H9 (cell line): ENCODE data around the gene CCDC13. TPM values are rescaled to one million over a fixed set of nuclear protein-coding genes. Genes with fewer than 3 reads are reported as not detected.

ENCODE experiments used
- DNase-seq: peaks from one replicate; pipeline ENCODE4 v3.0.0-alpha.2; 2017
- H2AFZ ChIP-seq: one replicate; pipeline ENCODE4 v1.6.1; 2013; ENCODE audit warnings: mild to moderate bottlenecking, low read length, control low read depth, moderate library complexity
- H2AK5ac ChIP-seq: 2 replicates; pipeline ENCODE4 v1.6.1; 2013; ENCODE audit warnings: low read length, control low read depth, mixed read lengths; ENCODE audit not compliant: insufficient read length
- H2BK120ac ChIP-seq: one replicate; pipeline ENCODE4 v1.6.1; 2013; ENCODE audit warnings: low read depth, mild to moderate bottlenecking, low read length, control low read depth, inconsistent platforms; ENCODE audit not compliant: poor library complexity, severe bottlenecking
- H2BK12ac ChIP-seq: 2 replicates; pipeline ENCODE4 v1.6.1; 2013; ENCODE audit warnings: low read length, control low read depth, mixed read lengths, low read depth; ENCODE audit not compliant: insufficient read length
- H2BK15ac ChIP-seq: 2 replicates; pipeline ENCODE4 v1.6.1; 2013; ENCODE audit warnings: low read depth, low read length, control low read depth
- H2BK20ac ChIP-seq: one replicate; pipeline ENCODE4 v1.6.1; 2013; ENCODE audit warnings: low read depth, mild to moderate bottlenecking, low read length, control low read depth, inconsistent platforms; ENCODE audit not compliant: poor library complexity, severe bottlenecking
- H2BK5ac ChIP-seq: 2 replicates; pipeline ENCODE4 v1.6.1; 2013; ENCODE audit warnings: low read length, control low read depth, mixed read lengths; ENCODE audit not compliant: insufficient read length
- H3K14ac ChIP-seq: 2 replicates; pipeline ENCODE4 v1.6.1; 2013; ENCODE audit warnings: low read length, control low read depth; ENCODE audit not compliant: insufficient read depth
- H3K18ac ChIP-seq: 2 replicates; pipeline ENCODE4 v1.6.1; 2013; ENCODE audit warnings: low read depth, mild to moderate bottlenecking, mixed read lengths, low read length, control low read depth; ENCODE audit not compliant: insufficient read length
- H3K23ac ChIP-seq: 2 replicates; pipeline ENCODE4 v1.6.1; 2013; ENCODE audit warnings: low read length, control low read depth, mixed read lengths, low read depth; ENCODE audit not compliant: insufficient read length
- H3K23me2 ChIP-seq: 2 replicates; pipeline ENCODE4 v1.6.1; 2013; ENCODE audit warnings: low read depth, mild to moderate bottlenecking, mixed read lengths, low read length, control low read depth; ENCODE audit not compliant: insufficient read length, poor library complexity, severe bottlenecking
- H3K27ac ChIP-seq: 2 replicates; pipeline ENCODE4 v1.5.1; 2013; ENCODE audit warnings: low read length, control low read depth, mixed read lengths, low read depth; ENCODE audit not compliant: insufficient read length
- H3K27me3 ChIP-seq: 2 replicates; pipeline ENCODE4 v1.6.1; 2013; ENCODE audit warnings: low read length, control low read depth, inconsistent platforms; ENCODE audit not compliant: insufficient read depth
- H3K4ac ChIP-seq: 2 replicates; pipeline ENCODE4 v1.6.1; 2013; ENCODE audit warnings: low read depth, mild to moderate bottlenecking, control low read depth, inconsistent platforms, low read length, moderate library complexity
- H3K4me1 ChIP-seq: 2 replicates; pipeline ENCODE4 v1.6.1; 2013; ENCODE audit warnings: low read length, control low read depth, inconsistent platforms; ENCODE audit not compliant: insufficient read depth
- H3K4me2 ChIP-seq: 2 replicates; pipeline ENCODE4 v1.6.1; 2013; ENCODE audit warnings: low read length, control low read depth, mixed read lengths; ENCODE audit not compliant: insufficient read length, insufficient read depth
- H3K56ac ChIP-seq: 2 replicates; pipeline ENCODE4 v1.6.1; 2013; ENCODE audit warnings: low read depth, mild to moderate bottlenecking, mixed read lengths, low read length, control low read depth; ENCODE audit not compliant: insufficient read length
- H3K79me1 ChIP-seq: 2 replicates; pipeline ENCODE4 v1.6.1; 2013; ENCODE audit warnings: low read depth, mild to moderate bottlenecking, moderate library complexity, low read length, control low read depth, inconsistent platforms; ENCODE audit not compliant: insufficient read depth, poor library complexity, severe bottlenecking
- H3K79me2 ChIP-seq: 2 replicates; pipeline ENCODE4 v1.6.1; 2013; ENCODE audit warnings: low read length, control low read depth, inconsistent platforms; ENCODE audit not compliant: insufficient read depth
- H3K9ac ChIP-seq: 2 replicates; pipeline ENCODE4 v1.6.1; 2013; ENCODE audit warnings: low read length, control low read depth, mixed read lengths; ENCODE audit not compliant: insufficient read length; ENCODE audit errors: extremely low read depth
- H3K9me3 ChIP-seq: one replicate; pipeline ENCODE4 v1.6.1; 2013; ENCODE audit warnings: low read depth, low read length, inconsistent platforms; ENCODE audit not compliant: control insufficient read depth
- H3T11ph ChIP-seq: one replicate; pipeline ENCODE4 v1.6.1; 2013; ENCODE audit warnings: mild to moderate bottlenecking, low read length, control low read depth, inconsistent platforms
- H4K20me1 ChIP-seq: one replicate; pipeline ENCODE4 v1.6.1; 2013; ENCODE audit not compliant: control insufficient read depth, insufficient read length, insufficient read depth
- H4K5ac ChIP-seq: 2 replicates; pipeline ENCODE4 v1.6.1; 2013; ENCODE audit warnings: low read depth, mild to moderate bottlenecking, mixed read lengths, low read length, control low read depth; ENCODE audit not compliant: insufficient read length
- H4K8ac ChIP-seq: replicated peaks from 2 replicates; pipeline ENCODE4 v1.6.1; 2013; ENCODE audit warnings: low read length, control low read depth, mixed read lengths, low read depth; ENCODE audit not compliant: insufficient read length
- H4K91ac ChIP-seq: 2 replicates; pipeline ENCODE4 v1.6.1; 2013; ENCODE audit warnings: low read depth, mild to moderate bottlenecking, moderate library complexity, mixed read lengths, low read length, control low read depth; ENCODE audit not compliant: insufficient read length
- H3K27ac Mint-ChIP-seq, 3 experiments: 2 replicates in 2 of 3; 3 replicates in 1 of 3; pipeline ENCODE4 v1.8.0; 2020 to 2021; ENCODE audit warnings: mixed read lengths in 3 of 3, mild to moderate bottlenecking in 1 of 3, moderate library complexity in 1 of 3
- H3K27me3 Mint-ChIP-seq: 2 replicates; pipeline ENCODE4 v1.8.0; 2021; ENCODE audit warnings: low read depth, mild to moderate bottlenecking, moderate library complexity, mixed read lengths
- H3K36me3 Mint-ChIP-seq, 3 experiments: 2 replicates in 2 of 3; 3 replicates in 1 of 3; pipeline ENCODE4 v1.8.0; 2020 to 2021; ENCODE audit warnings: low read depth in 3 of 3, mixed read lengths in 3 of 3; ENCODE audit not compliant: insufficient read depth in 1 of 3
- H3K4me1 Mint-ChIP-seq, 2 experiments: 2 replicates each; pipeline ENCODE4 v1.8.0; 2020; ENCODE audit warnings: mixed read lengths in 2 of 2
- H3K4me3 Mint-ChIP-seq, 2 experiments: 2 replicates in 1 of 2; 3 replicates in 1 of 2; pipeline ENCODE4 v1.8.0; 2020 to 2021; ENCODE audit warnings: mild to moderate bottlenecking in 2 of 2, mixed read lengths in 2 of 2, moderate library complexity in 1 of 2
- H3K9me3 Mint-ChIP-seq, 2 experiments: 2 replicates in 1 of 2; 3 replicates in 1 of 2; pipeline ENCODE4 v1.8.0; 2020; ENCODE audit warnings: mild to moderate bottlenecking in 2 of 2, mixed read lengths in 2 of 2, moderate library complexity in 1 of 2
- WGBS: extraction: QIAGEN DNeasy Blood & Tissue Kit; methylation state at CpG from one replicate; pipeline ENCODE4 v1.1.7; 2013; ENCODE audit warnings: missing lambda C conversion rate, low lambda C conversion rate, mixed read lengths; ENCODE audit not compliant: insufficient read length; ENCODE audit errors: extremely low coverage; 5-methylcytosine and 5-hydroxymethylcytosine counted together
- total RNA-seq: library from RNA; stranded (reverse); gene quantifications from 2 replicates; pipeline ENCODE4 v1.2.1, GENCODE V29; 2021
- TF ChIP-seq, protein P1 (sequence below): fragments of 200-600 bp; sonication (generic); conservative IDR thresholded peaks from 3 replicates; pipeline ENCODE4 v1.8.0; 2021; ENCODE audit warnings: antibody characterized with exemption, mild to moderate bottlenecking

The CCDC13 gene
- total RNA-seq, 1 experiment from 2014 or later = not detected

DNA sequence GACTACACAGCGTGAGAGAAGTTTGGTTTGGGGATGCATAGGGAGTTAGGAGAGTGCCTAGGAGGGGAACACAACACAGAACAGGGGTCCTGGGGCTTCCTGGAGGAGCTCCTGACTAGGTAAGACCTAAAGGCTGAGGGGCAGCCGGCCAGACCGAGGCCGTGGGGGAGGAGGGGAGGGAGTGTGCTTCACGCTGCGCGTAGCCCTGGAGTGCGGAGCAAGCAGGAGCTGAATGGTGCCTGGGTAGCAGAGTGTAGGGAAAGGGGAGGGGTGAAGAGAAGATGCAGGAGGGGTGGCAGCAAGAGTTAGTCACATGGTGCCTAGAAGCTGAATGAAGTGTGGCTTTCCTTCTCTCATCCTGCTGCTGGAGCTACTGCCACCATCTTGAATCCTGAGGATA lies 38.0 kb downstream of the CCDC13 start:
- Histone ChIP-seq H3K27ac (no peak overlapping the region), H2BK5ac (no peak overlapping the region), H4K8ac (no peak overlapping the region), H4K20me1 (no peaks in the 10 kb centered on the region), H3K79me2 (no peaks in the 10 kb centered on the region), H2BK120ac (no peak overlapping the region), H3K4me1 (peaks cover 9% of the 10 kb centered on the region; the same call in 1 of the 2 replicates), H3K18ac (no peak overlapping the region), H3K56ac (no peak overlapping the region), H2BK15ac (no peak overlapping the region), H4K91ac (no peak overlapping the region), H3K4ac (no peak overlapping the region), H2AFZ (no peak overlapping the region), H3T11ph (no peak overlapping the region), H3K79me1 (no peaks in the 10 kb centered on the region), H3K27me3 (no peaks in the 10 kb centered on the region), H3K23ac (no peak overlapping the region), H3K4me2 (no peak overlapping the region), H3K9me3 (no peaks in the 10 kb centered on the region), H3K9ac (no peak overlapping the region), H2AK5ac (no peak overlapping the region), H3K23me2 (no peaks in the 10 kb centered on the region), H2BK20ac (no peak overlapping the region), H2BK12ac (no peak overlapping the region), H3K14ac (no peak overlapping the region), H4K5ac (no peak overlapping the region)
- Mint-ChIP-seq H3K27me3 (peaks cover 2% of the 10 kb centered on the region), H3K4me3 (no peak overlapping the region), H3K36me3 (no peaks in the 10 kb centered on the region), H3K9me3 (peaks cover 0 to 3% of the 10 kb centered on the region in 2 experiments; a peak in 2 of 5 replicates), H3K27ac (peak overlapping the region in 1 of 3 experiments; percentile 23; a peak in 2 of 7 replicates), H3K4me1 (peaks cover 51 to 54% of the 10 kb centered on the region in 2 experiments)
- peak; percentile 31 for DNase-seq
- no CpG with 5 or more reads among the region's 8 CpGs for WGBS
- TF ChIP-seq, protein P1, sequence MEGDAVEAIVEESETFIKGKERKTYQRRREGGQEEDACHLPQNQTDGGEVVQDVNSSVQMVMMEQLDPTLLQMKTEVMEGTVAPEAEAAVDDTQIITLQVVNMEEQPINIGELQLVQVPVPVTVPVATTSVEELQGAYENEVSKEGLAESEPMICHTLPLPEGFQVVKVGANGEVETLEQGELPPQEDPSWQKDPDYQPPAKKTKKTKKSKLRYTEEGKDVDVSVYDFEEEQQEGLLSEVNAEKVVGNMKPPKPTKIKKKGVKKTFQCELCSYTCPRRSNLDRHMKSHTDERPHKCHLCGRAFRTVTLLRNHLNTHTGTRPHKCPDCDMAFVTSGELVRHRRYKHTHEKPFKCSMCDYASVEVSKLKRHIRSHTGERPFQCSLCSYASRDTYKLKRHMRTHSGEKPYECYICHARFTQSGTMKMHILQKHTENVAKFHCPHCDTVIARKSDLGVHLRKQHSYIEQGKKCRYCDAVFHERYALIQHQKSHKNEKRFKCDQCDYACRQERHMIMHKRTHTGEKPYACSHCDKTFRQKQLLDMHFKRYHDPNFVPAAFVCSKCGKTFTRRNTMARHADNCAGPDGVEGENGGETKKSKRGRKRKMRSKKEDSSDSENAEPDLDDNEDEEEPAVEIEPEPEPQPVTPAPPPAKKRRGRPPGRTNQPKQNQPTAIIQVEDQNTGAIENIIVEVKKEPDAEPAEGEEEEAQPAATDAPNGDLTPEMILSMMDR = no peak
